Peyer's patch (tissue), 4 donors: ENCODE data around the gene MAPK1.

Experiments used
- CTCF ChIP-seq, 6 experiments: fragments of 450-650 bp in 4 of 6; fragments of 200-600 bp in 2 of 6; sonication (generic) in 1 of 6; IDR thresholded peaks; one replicate each; pipeline ENCODE4 v1.5.1; 2017 to 2019; ENCODE audit warnings: antibody characterized with exemption in 6 of 6, mild to moderate bottlenecking in 3 of 6, moderate library complexity in 1 of 6
- POLR2A ChIP-seq, 2 donors: fragments of 450-650 bp; IDR thresholded peaks; one replicate each; pipeline ENCODE4 v1.5.1; 2017; ENCODE audit warnings: antibody characterized with exemption in 2 of 2, mild to moderate bottlenecking in 2 of 2, moderate library complexity in 2 of 2

- no peak for TF ChIP-seq CTCF (IDR thresholded peaks at IDR 0.05)
- TF ChIP-seq POLR2A (IDR thresholded peaks at IDR 0.05): no peak
These were observed 24.5 kb downstream of the MAPK1 start for GRCh38 chr22:21842946-21843345.
